ENCODE measurements around the gene SIRPB2.
"Not testable (repeated sequence)": the region's sequence is repeated elsewhere in the genome, so short reads cannot be mapped to it uniquely, and the experiment has no call there.

Gene SIRPB2

DNA sequence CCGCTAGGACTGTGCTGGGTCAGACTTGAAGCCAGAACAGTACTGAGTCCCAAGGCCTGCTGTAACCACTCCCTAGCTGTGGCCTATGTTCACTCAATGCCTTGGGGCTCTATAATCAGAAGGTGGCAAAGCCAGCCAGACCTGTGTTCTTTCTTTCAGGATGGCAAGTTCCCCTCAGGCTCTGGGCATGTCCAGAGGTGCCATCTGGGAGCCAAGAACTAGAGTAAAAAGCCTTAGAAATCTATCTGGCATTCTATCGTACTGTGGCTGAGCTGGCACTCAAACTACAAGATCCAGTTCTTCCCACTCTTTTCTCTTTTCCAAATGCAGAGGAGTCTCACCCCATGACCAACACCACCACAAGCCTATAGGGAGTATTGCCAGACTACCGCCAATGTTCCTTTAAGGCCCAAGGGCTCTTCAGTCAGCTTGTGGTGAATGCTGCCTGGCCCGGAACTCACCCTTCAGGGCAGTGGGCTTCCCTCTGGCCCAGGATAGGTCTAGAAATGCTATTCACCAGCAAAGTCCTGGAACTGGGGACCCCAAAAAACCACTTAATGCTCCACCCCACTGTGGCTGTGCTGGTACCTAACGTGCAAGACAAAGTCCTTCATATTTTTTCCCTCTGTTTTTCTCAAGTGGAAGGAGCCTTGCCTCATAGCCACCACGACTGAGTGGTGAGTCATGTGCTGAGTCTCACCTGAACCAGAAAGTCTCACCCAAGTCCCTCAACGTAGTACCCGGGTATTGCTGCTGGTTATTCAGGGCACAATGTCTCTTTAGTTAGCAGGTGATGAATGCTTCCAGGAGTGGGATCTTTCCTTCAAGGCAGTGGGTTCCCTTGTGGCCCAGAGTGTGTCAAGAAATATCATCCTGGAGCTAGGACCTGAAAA lies 8.6 kb upstream of the SIRPB2 start:
- DNase-seq: no peak

DNA sequence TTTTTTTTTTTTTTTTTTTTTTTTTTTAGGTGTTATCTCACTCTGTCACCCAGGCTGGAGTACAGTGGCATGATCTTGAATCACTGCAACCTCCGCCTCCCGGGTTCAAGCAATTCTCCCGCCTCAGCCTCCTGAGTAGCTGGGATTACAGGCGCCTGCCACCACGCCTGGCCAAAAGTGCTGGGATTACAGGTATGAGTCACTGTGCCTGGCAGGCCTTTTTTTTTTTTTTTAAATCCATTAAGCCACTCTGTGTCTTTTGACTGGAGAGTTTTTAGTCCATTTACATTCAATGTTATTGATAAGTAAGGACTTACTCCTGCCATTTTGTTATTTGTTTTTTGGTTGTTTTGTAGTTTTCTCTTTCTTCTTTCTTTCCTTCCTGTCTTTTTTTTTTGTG lies 6.2 kb upstream of the SIRPB2 start:
- not testable (repeated sequence) for DNase-seq

DNA sequence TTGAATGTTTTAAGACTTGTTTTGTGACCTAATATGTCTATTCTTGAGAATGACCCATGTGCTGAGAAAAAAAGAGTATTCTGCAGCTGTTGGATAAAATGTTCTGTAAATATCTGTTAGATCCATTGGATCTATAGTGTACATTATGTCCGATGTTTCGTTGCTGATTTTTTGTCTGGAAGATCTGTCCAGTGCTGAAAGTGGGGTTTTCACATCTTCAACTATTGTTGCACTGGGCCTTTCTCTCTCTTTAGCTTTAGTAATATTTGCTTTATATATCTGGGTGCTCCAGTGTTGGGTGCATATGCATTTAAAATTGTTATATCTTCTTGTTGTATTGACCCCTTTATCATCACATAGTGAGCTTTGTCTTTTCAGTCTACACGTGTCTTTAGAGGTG lies 5.7 kb upstream of the SIRPB2 start:
- DNase-seq: no peak

DNA sequence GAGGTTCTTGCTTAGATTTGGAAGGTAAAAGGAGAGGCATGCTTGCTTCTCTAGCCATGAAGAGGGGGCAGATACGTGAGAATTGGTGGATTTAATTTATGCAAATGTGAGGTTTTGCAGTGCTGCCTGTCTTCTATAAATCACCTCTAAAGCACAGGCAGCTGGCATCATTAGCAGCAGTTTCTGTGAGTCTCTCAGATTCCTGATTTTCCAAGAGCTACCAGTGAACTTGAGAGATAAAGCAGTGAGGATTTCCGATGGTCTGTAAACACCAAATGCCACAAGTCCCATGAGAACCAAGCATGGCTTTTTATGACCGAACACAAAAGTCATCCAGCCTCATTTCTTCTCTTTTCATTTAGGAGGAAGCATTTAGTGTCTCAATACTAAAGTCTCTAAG lies 3.2 kb upstream of the SIRPB2 start:
- peak in 1 of 2 experiments; percentile 9 for DNase-seq

DNA sequence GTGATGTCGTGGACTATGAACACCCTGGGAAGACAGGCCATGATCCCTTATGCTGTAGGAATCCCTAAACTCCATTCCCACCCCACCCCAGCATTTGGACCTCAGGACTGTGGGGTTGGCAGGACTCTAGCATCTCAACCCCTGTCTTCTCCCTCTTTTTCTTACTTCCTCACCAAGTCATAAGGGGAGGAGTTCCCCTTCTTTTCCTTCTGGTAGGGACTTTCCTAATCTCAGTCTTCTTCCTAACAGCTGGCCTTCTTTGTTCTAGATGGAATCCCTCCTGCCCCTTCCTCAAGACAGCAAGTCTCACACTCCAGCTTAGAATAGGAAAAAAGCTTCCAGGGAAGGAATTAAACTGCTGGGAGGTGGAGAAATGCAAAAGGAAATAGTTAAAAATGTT lies 2.3 kb upstream of the SIRPB2 start:
- no peak for DNase-seq

DNA sequence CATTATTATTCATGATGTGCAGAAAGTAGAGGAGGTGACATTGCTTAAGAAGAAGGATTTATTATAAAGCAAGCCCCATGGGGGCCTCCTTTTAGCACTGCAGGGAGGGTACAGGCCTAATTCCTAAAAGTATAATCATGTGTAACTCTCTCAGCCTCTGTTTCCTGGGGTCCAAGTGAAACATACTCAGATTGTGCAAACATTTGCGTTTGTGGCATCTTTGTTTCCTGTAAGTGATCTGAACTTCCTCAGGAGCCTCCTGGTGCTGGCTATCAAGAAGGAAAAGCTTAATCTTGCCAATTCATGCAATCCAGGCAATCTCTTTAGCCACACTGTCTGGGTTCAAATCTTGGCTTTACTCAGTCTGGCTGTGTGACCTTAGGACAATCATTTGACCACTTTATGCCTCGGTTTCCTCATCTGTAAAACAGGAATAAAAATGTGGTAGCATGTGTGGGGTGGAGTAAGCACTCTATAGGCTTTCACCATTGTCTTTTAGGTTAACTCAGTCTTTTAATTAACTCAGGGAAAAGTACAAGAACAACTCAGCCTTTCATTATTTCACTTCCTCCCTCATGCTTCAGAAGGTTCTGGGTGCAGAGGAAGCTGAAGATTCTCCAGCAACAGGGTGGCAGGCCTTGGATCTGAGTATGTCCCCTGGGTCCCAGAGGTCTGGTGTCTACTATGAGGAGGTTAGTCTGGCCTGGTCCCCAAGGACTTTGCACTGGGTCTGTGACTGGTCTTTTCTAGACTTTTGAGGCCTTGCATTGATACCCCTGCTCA lies 831 bp upstream of the SIRPB2 start:
- DNase-seq: no peak

DNA sequence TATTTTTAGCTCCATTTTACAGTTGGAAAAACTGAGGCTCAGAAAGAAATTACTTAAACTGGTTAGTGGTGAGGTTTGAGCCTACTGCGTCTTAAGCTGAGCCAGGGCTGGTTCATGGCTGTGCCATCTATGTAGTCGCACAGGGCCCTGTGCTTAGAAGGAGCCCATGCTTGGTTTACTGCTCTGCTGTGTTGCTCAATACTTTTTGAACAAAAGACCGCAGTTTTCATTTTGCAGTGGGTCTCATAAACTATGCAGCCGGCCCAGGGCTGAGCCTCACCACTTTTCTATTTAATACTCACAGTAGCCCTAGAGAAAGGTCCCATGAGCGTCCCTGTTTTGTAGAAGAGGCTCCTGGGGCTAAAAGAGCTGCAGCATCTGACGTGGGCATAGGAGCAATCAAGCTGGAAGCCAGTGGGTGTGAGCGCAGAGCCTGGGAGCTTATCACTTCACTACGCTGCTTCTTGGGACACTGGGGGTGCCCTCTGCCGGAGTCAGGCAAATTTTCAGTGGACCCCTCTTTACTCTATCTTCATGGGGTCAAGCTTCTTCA lies 501 bp downstream of the SIRPB2 start:
- DNase-seq: no peak

DNA sequence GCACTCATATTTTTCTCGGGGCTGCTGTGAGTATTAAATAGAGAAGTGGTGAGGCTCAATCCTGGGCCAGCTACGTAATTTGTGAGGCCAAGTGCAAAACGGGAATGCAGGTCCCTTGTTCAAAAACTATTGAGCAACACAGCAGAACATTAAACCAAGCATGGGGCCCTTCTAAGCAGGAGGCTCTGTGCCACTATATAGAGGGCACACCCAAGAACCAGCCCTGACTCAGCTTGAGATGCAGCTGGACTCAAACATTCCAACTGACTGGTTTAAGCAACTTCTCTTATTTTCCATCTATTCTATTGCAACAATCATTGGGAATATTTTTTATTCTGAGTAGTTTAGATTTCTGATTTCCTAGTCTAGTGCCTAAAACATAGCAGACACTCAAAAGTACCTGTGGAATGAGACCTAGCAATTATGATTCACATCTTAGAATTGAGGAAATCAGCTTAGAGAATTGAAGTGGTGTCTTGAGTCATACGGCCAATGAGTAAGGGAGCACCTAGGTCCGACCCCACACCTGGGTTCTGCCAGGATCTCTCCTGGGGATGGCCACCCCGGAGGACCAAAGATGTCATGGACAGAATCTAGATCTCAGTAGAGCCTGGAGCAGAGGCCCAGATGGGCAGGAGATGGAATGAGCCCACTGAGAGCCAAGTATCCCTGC lies 1.3 kb downstream of the SIRPB2 start:
- DNase-seq: no peak

DNA sequence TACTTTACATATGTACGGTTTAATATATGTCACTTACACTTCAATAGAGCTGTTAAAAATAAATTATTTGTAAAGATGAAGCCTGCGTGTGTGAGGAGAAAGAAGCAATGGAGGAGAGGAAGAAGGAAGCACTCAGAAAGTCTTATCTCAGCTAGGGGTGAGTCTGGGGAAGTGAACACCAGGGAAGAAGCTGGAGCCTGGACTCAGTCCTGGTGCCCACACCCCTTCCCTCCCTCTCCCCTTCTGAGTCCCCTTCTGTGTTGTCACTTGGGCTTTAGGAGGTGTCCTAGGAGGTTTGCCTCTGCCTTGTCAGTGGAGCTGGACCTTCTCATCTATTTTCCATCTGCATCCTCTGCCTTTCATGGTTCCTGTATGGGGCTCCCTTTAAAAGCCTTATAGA lies 1.9 kb downstream of the SIRPB2 start:
- no peak for DNase-seq

DNA sequence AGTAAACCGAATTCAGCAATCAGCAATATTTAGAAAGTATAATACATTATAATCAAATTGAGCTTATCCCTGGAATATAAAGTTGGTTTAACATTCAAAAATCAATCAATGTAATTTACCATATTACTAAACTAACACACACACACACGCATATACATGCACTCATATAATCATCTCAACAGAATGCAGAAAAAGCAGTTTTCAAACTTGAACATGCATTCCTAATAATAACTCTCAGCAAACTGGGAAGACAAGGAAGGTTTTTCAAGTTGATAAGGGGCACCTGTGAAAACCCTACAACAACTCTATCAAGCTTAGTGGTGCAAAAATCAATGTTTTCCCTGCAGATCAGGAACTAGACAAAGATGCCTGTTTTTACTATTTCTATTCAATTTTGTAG lies 4.7 kb downstream of the SIRPB2 start:
- no peak for DNase-seq

DNA sequence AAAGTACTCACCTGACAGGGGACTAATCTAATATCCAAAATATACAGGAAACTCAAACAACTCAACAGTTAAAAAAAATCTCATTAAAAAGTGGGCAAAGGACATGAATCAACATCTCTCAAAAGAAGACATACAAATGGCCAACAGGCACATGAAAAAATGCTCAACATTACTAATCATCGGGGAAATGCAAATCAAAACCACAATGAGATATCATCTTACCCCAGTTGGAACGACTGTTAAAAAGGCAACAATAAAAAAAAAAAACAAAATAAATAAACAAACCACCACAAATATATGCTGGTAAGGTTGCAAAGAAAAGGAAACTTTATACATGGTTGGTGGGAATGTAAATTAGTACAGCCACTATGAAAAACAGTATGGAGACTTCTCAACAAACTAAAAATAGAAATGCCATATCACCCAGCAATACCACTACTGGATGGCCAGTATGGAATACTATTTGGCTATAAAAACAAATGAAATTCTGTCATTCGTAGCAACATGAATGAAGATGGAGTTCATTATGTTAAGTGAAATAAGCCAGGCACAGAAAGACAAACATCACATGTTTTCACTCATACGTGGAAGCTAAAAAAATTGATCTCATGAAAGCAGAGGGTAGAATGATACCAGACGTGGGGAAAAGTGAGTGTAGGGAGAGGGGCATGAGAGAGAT lies 6.6 kb downstream of the SIRPB2 start:
- DNase-seq: no peak

DNA sequence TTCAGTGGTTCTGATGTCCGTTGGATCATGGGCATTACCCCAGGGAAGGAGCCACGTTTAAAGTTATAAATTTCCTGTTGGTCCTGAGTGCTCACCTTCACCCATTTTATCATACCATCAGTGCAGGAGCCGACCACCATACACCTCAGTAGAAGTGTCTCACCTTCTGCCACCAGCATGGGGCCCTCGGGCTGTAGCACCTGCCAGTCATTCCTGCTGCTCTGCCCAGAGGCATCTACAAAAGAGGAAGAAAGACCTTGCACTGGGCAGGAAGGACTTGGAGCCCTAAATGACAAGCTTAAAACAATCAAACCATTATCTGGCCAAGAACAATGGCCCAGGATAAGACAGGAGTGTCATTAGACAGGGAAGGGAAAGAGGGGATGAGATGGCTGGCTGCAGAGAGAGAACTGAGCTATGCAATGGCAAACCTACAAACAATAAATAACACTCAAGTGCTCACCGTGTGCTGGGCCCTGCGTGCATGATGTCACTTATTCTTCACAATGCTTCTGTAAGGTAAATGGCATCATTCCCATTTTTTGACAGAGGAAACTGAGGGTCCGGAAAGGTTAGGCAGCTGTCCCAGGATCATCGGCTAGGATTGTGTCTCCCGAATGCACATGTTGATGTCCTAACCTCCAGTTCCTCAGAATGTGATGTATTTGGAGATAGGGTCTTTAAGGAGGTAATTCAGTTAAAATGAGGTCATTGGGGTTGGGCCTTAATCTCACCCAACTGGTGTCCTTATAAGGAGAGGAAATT lies 11.2 kb downstream of the SIRPB2 start:
- no peak for DNase-seq

DNA sequence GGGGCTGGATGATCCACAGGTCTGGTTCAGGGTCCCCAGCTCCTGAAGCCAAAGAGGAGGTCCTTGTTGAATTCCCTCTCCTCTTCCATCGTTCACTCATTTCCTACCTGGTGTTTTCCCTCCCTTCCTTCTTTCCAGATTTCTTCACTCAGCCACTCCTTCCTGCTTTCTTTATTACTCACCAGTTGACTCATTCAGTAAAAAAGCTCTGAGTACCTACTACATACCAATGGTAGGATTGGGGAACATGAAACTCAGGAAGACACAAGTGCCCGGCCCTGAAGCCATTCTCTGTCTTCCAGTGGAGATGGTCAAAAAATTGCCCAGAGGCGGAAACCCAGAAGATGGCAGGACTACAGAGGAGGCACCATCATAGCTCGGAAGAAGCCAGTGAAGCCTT lies 12.7 kb downstream of the SIRPB2 start:
- no peak for DNase-seq

DNA sequence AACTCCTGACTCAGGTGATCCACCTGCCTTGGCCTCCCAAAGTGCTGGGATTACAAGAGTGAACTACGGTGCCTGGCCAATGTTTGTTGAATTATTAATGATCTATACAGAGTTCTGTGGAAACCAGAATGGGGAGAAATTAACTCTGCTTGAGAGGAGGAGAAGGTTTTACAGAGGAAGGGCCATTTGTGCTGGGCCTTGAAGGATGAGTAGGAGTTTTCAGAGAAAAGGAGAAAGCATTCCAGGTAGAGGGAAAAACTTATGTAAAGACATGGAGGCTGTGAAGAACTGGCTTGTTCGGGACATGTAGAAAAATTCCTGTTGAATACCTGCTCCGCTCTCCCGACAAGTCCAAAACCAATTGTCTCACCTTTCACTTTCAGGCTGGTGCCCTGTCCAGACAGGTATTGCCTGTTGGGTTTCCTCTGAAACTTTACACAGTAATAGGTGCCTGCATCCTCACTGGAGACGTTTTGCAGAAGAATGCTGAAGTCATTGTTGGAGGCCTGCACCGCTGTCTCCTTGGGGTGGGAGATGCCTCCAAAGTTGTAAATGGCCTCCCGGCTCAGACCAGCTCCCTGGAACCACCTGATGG lies 13.2 kb downstream of the SIRPB2 start:
- DNase-seq: no peak

DNA sequence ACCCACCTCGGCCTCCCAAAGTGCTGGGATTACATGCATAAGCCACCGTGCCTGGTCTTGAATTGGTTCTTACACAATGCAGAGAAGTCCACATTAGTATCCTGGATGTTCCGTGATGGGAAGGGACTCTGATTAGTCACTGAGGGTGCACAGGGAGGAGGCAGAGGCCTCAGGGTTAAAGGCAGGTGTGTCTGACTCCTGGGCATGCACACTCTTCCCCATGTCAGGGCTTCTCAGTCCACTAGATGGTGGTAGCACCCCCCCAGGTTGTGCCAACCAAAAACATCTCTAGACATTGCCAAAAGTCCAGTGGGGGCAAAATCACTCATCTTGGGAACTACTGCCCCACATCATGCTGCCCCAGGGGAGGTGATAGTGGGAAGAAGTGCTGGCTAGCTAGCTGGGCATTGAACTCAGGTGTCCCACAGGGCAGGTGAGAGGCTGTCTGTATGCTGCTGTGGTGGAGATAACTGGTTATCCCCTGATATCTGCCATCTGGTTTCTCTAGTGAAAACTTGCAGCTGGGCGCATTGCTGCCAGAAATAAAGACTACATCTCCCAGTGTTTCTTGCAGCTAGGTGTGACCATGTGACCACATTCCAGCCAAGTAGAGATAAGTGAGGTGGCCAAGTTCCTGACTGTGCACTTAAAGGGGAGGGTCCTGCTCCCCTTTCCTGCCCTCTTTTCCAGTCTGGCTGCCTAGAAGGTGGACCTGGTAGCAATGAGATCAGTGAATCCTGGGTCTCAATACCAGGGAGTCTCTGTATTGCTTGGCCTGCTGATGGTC lies 16.2 kb downstream of the SIRPB2 start:
- no peak for DNase-seq

DNA sequence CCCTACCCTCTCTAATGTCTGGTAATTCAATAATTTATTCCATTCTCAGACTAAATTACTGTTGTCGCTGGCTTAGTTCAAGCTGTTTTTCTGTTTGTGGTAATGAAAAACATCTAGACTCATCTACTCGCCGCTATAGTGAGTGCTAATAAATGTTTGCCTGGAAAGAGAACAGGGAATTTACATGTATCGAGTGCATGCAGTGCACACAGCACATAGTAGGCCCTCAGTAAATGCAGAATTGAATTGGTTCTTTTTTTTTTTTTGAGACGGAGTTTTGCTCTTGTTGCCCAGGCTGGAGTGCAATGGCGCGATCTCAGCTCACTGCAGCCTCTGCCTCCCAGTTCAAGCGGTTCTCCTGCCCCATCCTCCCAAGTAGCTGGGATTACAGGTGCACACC lies 16.9 kb downstream of the SIRPB2 start:
- DNase-seq: no peak

DNA sequence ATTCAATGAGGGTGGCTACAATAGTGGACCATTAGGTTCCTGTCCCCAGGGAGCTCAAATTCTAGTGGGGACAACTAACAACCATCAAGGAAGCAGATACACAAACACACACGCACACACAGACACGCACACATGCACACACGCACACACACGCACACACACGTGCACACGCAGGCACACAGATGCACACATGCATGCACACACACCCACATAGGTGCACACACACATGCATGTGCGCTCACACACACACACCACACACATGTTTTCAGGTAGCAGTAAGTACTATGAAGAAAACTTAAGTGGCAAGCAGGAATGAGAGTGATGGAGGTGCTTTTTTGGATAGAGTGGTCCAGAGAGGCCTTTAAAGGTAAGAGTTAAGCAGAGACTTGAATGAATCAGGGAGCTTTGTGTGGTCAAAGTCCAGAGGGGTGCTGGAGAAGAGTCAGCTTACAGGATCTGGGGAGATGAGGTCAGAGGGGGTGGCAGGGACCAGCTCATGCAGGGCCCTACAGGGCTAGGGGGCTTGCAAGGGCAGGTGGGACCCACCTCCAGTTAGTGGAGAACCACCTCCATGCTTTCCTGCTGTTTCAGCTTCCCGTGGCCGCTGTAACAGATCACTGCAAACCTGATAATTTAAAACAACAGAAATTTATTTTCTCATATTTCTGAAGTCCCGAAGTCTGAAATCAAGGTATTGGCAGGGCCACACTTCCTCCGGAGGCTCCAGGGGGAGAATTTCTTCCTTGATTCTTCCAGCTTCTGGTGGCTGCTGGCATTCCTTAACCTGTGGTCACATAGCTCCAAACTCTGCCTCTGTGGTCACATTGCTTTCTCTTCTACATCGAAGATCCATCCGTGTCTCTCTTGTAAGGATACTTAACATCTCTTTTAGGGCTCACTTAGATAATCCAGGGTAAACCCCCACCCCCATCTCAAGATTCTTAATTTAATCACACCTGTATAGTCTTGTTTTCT lies 17.7 kb downstream of the SIRPB2 start:
- no peak for DNase-seq

DNA sequence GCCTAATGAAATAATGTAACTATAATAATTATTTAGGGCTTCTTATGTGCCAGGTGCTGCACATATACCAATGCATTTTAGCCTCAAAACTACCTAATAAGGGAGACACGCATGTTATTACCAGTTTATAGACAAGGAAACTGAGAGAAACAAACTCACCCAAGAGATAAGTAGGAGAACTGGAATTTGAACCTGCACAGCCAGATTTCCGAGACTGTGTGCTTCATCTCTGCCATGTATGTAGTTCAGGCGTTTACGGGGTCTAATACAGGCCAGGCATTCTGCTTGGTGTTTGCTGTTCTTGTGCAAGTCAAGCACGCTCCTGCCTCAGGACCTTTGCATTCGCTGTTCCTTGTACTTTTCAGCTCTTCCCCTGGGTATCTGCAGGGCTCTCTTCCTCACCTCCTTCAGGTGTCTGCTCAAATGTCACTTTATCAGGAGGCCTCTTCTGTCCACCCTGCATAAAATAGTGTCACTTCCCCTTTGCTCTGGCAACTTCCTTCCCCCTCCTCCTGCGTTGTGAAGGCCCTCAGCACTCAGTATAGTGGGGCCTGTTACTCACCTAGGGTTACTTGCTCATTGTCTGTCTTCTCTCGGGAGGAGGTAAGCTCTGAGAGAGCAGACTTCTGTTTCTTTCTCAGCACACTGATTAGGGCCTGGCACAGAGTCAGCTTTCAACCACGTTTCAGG lies 18.5 kb downstream of the SIRPB2 start:
- DNase-seq: no peak

DNA sequence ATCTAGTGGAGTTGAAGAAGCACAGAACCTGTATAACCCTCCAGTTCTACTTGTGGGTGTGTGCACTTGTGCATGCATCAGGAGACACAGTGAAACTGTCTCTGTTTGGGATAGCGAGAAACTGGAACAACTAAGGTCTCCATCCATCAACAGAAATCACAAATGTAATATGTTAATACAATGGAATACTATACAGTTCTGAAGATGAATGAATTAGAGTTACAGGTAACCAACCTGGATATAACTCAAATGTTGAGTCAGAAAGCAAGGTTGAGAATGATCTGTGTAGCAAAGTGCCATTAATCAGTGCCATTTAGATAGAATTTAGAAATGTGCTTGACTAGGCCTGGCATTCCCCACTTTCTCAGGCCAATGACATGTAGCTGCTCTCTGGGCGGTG lies 20.0 kb downstream of the SIRPB2 start:
- no peak for DNase-seq

All from NCI-H524 (cell line).